Thyroid gland (tissue), 4 donors: ENCODE data around the gene ZNF607.

Experiments
- CTCF ChIP-seq, 6 experiments: fragments of 200-600 bp in 3 of 6; fragments of 450-650 bp in 3 of 6; sonication (generic) in 3 of 6; IDR thresholded peaks; one replicate each; pipeline ENCODE4 v1.5.1; 2016 to 2019; ENCODE audit warnings: antibody characterized with exemption in 6 of 6, mild to moderate bottlenecking in 2 of 6, inconsistent platforms in 1 of 6, moderate library complexity in 1 of 6
- POLR2A ChIP-seq, 2 donors: fragments of 450-650 bp; IDR thresholded peaks; one replicate each; pipeline ENCODE4 v1.6.1; 2017; ENCODE audit warnings: antibody characterized with exemption in 2 of 2, mild to moderate bottlenecking in 2 of 2, moderate library complexity in 1 of 2

- TF ChIP-seq CTCF (IDR thresholded peaks at IDR 0.05) (no peak), POLR2A (IDR thresholded peaks at IDR 0.05) (no peak)
These were observed 20.5 kb downstream of the ZNF607 start for GRCh38 chr19:37699057-37699456.
